OCI-LY3 (cell line): ENCODE data around the gene SYTL1.

Source experiments
- H2AFZ ChIP-seq: fragments of 200-600, 300-600 bp; shearing (Covaris generic); 2 replicates; pipeline ENCODE4 v1.6.0; 2014; ENCODE audit warnings: antibody characterized with exemption, low read depth, low read length
- H3K27ac ChIP-seq: fragments of 200-600, 300-600 bp; sonication (generic); 2 replicates; pipeline ENCODE4 v1.5.1; 2014; ENCODE audit warnings: mild to moderate bottlenecking, low read length, moderate library complexity, mixed read lengths
- H3K27me3 ChIP-seq: fragments of 200-600, 300-600 bp; sonication (generic); 2 replicates; pipeline ENCODE4 v1.6.1; 2014; ENCODE audit warnings: low read depth, low read length, mixed read lengths
- H3K36me3 ChIP-seq: fragments of 200-600, 300-600 bp; sonication (generic); replicated peaks from 2 replicates; pipeline ENCODE3; 2014; ENCODE audit warnings: low read depth, low read length, mixed read lengths
- H3K4me1 ChIP-seq: fragments of 300-600, 200-600 bp; sonication (generic); 2 replicates; pipeline ENCODE4 v1.6.1; 2014; ENCODE audit warnings: low read length, mixed read lengths
- H3K4me2 ChIP-seq: fragments of 200-600, 300-600 bp; sonication (generic); 2 replicates; pipeline ENCODE4 v1.6.1; 2014; ENCODE audit warnings: low read length, mixed read lengths
- H3K4me3 ChIP-seq: fragments of 300-600, 200-600 bp; sonication (generic); 2 replicates; pipeline ENCODE4 v1.5.1; 2014; ENCODE audit warnings: antibody characterized with exemption, mild to moderate bottlenecking, low read length, moderate library complexity
- H3K79me2 ChIP-seq: fragments of 300-600, 200-600 bp; shearing (Covaris generic); 2 replicates; pipeline ENCODE4 v1.6.1; 2014; ENCODE audit warnings: mild to moderate bottlenecking, low read length, mixed read lengths
- H3K9ac ChIP-seq: fragments of 300-600, 200-600 bp; shearing (Covaris generic); 2 replicates; pipeline ENCODE4 v1.6.0; 2014; ENCODE audit warnings: mild to moderate bottlenecking, low read length, moderate library complexity
- H3K9me3 ChIP-seq: fragments of 200-600, 300-600 bp; shearing (Covaris generic); 2 replicates; pipeline ENCODE4 v1.6.1; 2014; ENCODE audit warnings: low read length, mixed read lengths; ENCODE audit not compliant: insufficient read depth
- H4K20me1 ChIP-seq: fragments of 200-600, 300-600 bp; sonication (generic); 2 replicates; pipeline ENCODE4 v1.6.1; 2016; ENCODE audit warnings: low read length, mixed read lengths; ENCODE audit not compliant: insufficient read depth
- EZH2phosphoT487 ChIP-seq: fragments of 200-600 bp; shearing (Covaris generic); IDR thresholded peaks from 2 replicates; pipeline ENCODE4 v1.6.1; 2018; ENCODE audit warnings: antibody characterized with exemption, mixed run types, low read depth
- TF ChIP-seq, protein P1 (sequence below): fragments of 200-600, 300-600 bp; sonication (generic); IDR thresholded peaks from 2 replicates; pipeline ENCODE4 v1.5.1; 2014; ENCODE audit warnings: antibody characterized with exemption, low read length, low read depth

The SYTL1 gene

GRCh38 chr1:27353629-27354028 lies 11.8 kb downstream of the SYTL1 start:
- TF ChIP-seq, protein P1, sequence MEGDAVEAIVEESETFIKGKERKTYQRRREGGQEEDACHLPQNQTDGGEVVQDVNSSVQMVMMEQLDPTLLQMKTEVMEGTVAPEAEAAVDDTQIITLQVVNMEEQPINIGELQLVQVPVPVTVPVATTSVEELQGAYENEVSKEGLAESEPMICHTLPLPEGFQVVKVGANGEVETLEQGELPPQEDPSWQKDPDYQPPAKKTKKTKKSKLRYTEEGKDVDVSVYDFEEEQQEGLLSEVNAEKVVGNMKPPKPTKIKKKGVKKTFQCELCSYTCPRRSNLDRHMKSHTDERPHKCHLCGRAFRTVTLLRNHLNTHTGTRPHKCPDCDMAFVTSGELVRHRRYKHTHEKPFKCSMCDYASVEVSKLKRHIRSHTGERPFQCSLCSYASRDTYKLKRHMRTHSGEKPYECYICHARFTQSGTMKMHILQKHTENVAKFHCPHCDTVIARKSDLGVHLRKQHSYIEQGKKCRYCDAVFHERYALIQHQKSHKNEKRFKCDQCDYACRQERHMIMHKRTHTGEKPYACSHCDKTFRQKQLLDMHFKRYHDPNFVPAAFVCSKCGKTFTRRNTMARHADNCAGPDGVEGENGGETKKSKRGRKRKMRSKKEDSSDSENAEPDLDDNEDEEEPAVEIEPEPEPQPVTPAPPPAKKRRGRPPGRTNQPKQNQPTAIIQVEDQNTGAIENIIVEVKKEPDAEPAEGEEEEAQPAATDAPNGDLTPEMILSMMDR: no peak
- no peak for TF ChIP-seq EZH2phosphoT487
- H4K20me1 ChIP-seq: no peaks in the 10 kb centered on the region
- H3K27ac ChIP-seq: no peak overlapping the region
- H3K4me1 ChIP-seq: peaks cover 16% of the 10 kb centered on the region
- H3K4me3 ChIP-seq: no peak overlapping the region
- no peaks in the 10 kb centered on the region for H3K79me2 ChIP-seq
- no peak overlapping the region for H3K9ac ChIP-seq
- H3K27me3 ChIP-seq: no peaks in the 10 kb centered on the region
- no peak overlapping the region for H3K4me2 ChIP-seq
- H3K9me3 ChIP-seq: no peaks in the 10 kb centered on the region
- H3K36me3 ChIP-seq: no peaks in the 10 kb centered on the region
- H2AFZ ChIP-seq: no peak overlapping the region

GRCh38 chr1:27355683-27356082 lies 13.9 kb downstream of the SYTL1 start:
- TF ChIP-seq, protein P1: no peak
- TF ChIP-seq EZH2phosphoT487: no peak
- no peaks in the 10 kb centered on the region for H3K36me3 ChIP-seq
- H3K27ac ChIP-seq: no peak overlapping the region
- H4K20me1 ChIP-seq: no peaks in the 10 kb centered on the region
- peaks cover 6% of the 10 kb centered on the region; the same call in 1 of the 2 replicates for H3K27me3 ChIP-seq
- peaks cover 21% of the 10 kb centered on the region for H3K4me1 ChIP-seq
- H3K9me3 ChIP-seq: no peaks in the 10 kb centered on the region
- H3K79me2 ChIP-seq: no peaks in the 10 kb centered on the region
- H3K4me3 ChIP-seq: no peak overlapping the region
- H3K9ac ChIP-seq: no peak overlapping the region
- H3K4me2 ChIP-seq: no peak overlapping the region
- H2AFZ ChIP-seq: no peak overlapping the region

DNA sequence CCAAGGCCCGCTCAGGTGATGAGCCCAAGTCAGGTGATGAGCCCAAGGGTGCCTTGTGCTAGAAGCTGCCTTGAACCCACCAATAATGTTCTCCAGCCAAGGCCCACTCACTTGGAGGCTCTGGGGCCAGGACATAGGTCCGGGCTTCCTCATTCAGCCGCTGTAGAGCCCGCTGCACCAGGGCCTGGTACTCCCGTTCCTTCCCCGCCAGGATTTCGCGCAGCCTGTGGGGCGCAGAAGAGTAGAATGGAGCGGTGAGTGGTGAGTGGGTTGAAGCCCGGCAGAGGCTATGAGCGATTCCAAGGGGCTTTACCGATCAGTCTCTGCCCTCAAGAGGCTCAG lies 14.4 kb downstream of the SYTL1 start:
- Histone ChIP-seq H3K9ac (peak overlapping the region; percentile 77; the same call in 1 of the 2 replicates), H3K9me3 (no peaks in the 10 kb centered on the region), H3K4me2 (peak overlapping the region; percentile 100), H4K20me1 (no peaks in the 10 kb centered on the region), H3K27me3 (peaks cover 6% of the 10 kb centered on the region; the same call in 1 of the 2 replicates), H3K79me2 (no peaks in the 10 kb centered on the region), H3K27ac (no peak overlapping the region), H3K4me3 (peak overlapping the region; percentile 97), H2AFZ (0 out of 2 replicates have a peak overlapping the region, but pooled peaks have one; percentile 90), H3K36me3 (no peaks in the 10 kb centered on the region), H3K4me1 (peaks cover 21% of the 10 kb centered on the region)
- TF ChIP-seq EZH2phosphoT487: no peak
- TF ChIP-seq, protein P1: no peak

DNA sequence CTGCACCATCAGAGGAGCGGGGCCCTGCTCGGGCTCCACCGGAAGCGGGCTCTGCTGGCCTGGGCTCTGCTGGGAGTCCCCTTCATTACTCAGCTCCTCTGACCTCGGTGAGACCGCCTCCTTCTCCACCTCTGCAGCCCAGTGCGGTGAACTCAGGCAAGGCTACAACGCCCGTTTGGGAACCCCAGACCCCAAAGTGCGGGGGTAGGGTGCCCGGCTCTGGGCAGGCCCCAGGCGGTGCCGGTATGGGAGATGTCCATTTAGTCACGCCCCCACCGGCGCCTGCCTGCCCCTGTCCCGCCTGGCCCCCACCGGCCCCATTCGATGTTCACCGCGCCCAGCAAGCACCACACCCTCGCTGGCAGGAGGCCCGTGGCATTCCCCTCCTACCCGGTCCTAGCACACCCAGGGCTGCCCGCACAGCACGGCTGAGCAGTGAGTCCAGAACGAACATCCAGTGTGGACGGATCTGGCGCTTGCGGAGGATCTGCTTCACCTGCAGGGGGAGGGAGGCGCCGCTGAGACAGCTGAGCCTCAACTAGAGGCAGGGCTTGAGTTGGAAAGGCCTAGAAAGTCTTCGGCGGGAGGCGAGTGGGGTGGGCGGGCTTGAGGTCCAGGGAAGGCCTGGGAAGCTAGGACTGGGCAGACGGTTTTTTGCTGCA lies 14.9 kb downstream of the SYTL1 start:
- Histone ChIP-seq H3K79me2 (no peaks in the 10 kb centered on the region), H3K36me3 (no peaks in the 10 kb centered on the region), H2AFZ (peak overlapping the region; percentile 90), H3K27ac (0 out of 2 replicates have a peak overlapping the region, but pooled peaks have one; percentile 15), H3K9ac (peak overlapping the region; percentile 77), H3K9me3 (no peaks in the 10 kb centered on the region), H4K20me1 (no peaks in the 10 kb centered on the region), H3K4me3 (peak overlapping the region; percentile 97), H3K4me1 (peaks cover 21% of the 10 kb centered on the region), H3K4me2 (peak overlapping the region; percentile 100), H3K27me3 (peaks cover 6% of the 10 kb centered on the region; the same call in 1 of the 2 replicates)
- TF ChIP-seq, protein P1: no peak
- no peak for TF ChIP-seq EZH2phosphoT487
